22Rv1 (cell line): Measurements from ENCODE around the gene ZNF845.
"Not testable (repeated sequence)": the region's sequence is repeated elsewhere in the genome, so short reads cannot be mapped to it uniquely, and the experiment has no call there.

Source experiments
- H3K27ac ChIP-seq: fragments of 450-650 bp; 2 replicates; pipeline ENCODE4 v1.5.1; 2017
- CTCF ChIP-seq: fragments of 450-650 bp; IDR thresholded peaks from 2 replicates; pipeline ENCODE4 v1.5.1; 2017; ENCODE audit warnings: mild to moderate bottlenecking
- ZFX ChIP-seq: fragments of 450-650 bp; IDR thresholded peaks from 2 replicates; pipeline ENCODE4 v1.6.1; 2017; ENCODE audit warnings: antibody characterized with exemption, borderline replicate concordance

ZNF845 gene

GRCh38 chr19:53311897-53312296 is 21.7 kb upstream of the ZNF845 start:
- TF ChIP-seq ZFX (no peak), CTCF (no peak)
- no peak overlapping the region for H3K27ac ChIP-seq

GRCh38 chr19:53328967-53329366 is 4.6 kb upstream of the ZNF845 start:
- TF ChIP-seq ZFX = no peak
- TF ChIP-seq CTCF = no peak
- no peak overlapping the region for H3K27ac ChIP-seq

- TF ChIP-seq CTCF (no peak), ZFX (no peak)
- H3K27ac ChIP-seq = peak overlapping the region; percentile 54; the same call in 1 of the 2 replicates
These were observed 1.1 kb upstream of the ZNF845 start for GRCh38 chr19:53332484-53332883.

- peak overlapping the region; percentile 54 for H3K27ac ChIP-seq
- no peak for TF ChIP-seq CTCF
- no peak for TF ChIP-seq ZFX
These were observed 485 bp upstream of the ZNF845 start for GRCh38 chr19:53333066-53333462.

- H3K27ac ChIP-seq = not testable (repeated sequence)
These were observed 10.9 kb downstream of the ZNF845 start for GRCh38 chr19:53344403-53344802.

- TF ChIP-seq CTCF (no peak), ZFX (no peak)
- H3K27ac ChIP-seq = no peak overlapping the region
These were observed 22.2 kb downstream of the ZNF845 start for GRCh38 chr19:53355739-53356138.

GRCh38 chr19:53357821-53358581 is 24.5 kb downstream of the ZNF845 start:
- H3K27ac ChIP-seq = no peak overlapping the region
- TF ChIP-seq ZFX (no peak), CTCF (no peak)

- H3K27ac ChIP-seq = not testable (repeated sequence)
These were observed 26.5 kb downstream of the ZNF845 start for GRCh38 chr19:53360056-53360455.
